HepG2 (cell line): ENCODE results near the gene COL5A2. TPM values are rescaled to one million over a fixed set of nuclear protein-coding genes. Genes with fewer than 3 reads are reported as not detected.

Experiments used
- ATAC-seq: fragments of 200-7000 bp; cut with Tn5 transposase; 3 replicates; pipeline ENCODE4 v1.9.1; 2020; ENCODE audit warnings: mild to moderate bottlenecking, moderate library complexity
- BruUV-seq: library from RNA; stranded (reverse); fragments of 400-500 nt; replicated peaks from 2 replicates; lab custom pipeline; 2021; lab: Mats Ljungman, UMichigan
- CTCF ChIA-PET: fragments of 300-600 bp; formaldehyde crosslinking; extraction: SDS; loops from one replicate; lab custom pipeline; 2021; ENCODE audit warnings: low total read pairs, inconsistent platforms, low intra/inter-chr PET ratio; lab: Yijun Ruan, JAX
- POLR2A ChIA-PET: fragments of 350-600 bp; sonication (Branson Sonifier 250); formaldehyde crosslinking; loops from one replicate; lab custom pipeline; 2020; ENCODE audit warnings: antibody characterized with exemption, inconsistent platforms; lab: Yijun Ruan, JAX
- DNase-seq: peaks from one replicate; pipeline ENCODE4 v3.0.0-alpha.2; 2015; ENCODE audit warnings: low spot score
- FAIRE-seq: peaks from 3 replicates; lab custom pipeline; 2011; peaks lifted over from hg19 to GRCh38; lab: Jason Lieb, UNC
- H2AFZ ChIP-seq: one replicate; pipeline ENCODE4 v1.6.1; 2011; ENCODE audit warnings: low read length, inconsistent platforms
- H3K27ac ChIP-seq: fragments of 300-600 bp; 3 replicates; pipeline ENCODE4 v1.8.0; 2011; ENCODE audit warnings: mixed run types, mild to moderate bottlenecking, mixed read lengths, low read length, inconsistent platforms; ENCODE audit not compliant: insufficient read depth; ENCODE audit errors: extremely low read length
- H3K27me3 ChIP-seq, 2 experiments: fragments of 200-600 bp in 1 of 2; 2 replicates in 1 of 2; 3 replicates in 1 of 2; pipeline versions ENCODE4 v1.6.0 to v1.8.0; 2011; ENCODE audit warnings: low read length in 2 of 2, mild to moderate bottlenecking in 2 of 2, moderate library complexity in 2 of 2, inconsistent platforms in 1 of 2; ENCODE audit not compliant: insufficient read depth in 2 of 2, control insufficient read depth in 1 of 2
- H3K36me3 ChIP-seq, 2 experiments: fragments of 200-600 bp in 1 of 2; replicated peaks in 1 of 2; 2 replicates in 1 of 2; 3 replicates in 1 of 2; pipeline versions ENCODE4 v1.5.1 to v1.8.0; 2011; ENCODE audit warnings: low read length in 2 of 2, inconsistent platforms in 1 of 2; ENCODE audit not compliant: insufficient read depth in 2 of 2, control insufficient read depth in 1 of 2
- H3K4me1 ChIP-seq: 2 replicates; pipeline ENCODE4 v1.5.1; 2012; ENCODE audit warnings: low read length, inconsistent platforms; ENCODE audit not compliant: insufficient read depth
- H3K4me2 ChIP-seq: 2 replicates; pipeline ENCODE4 v1.6.0; 2011; ENCODE audit warnings: low read depth, low read length, inconsistent platforms
- H3K4me3 ChIP-seq, 3 experiments: fragments of 200-600 bp in 1 of 3; sonication (generic), shearing (Covaris generic) in 1 of 3; replicated peaks in 1 of 3; 2 replicates each; pipeline ENCODE4 v1.5.1; 2011 to 2016; ENCODE audit warnings: low read length in 3 of 3, inconsistent platforms in 2 of 3, low read depth in 2 of 3, mild to moderate bottlenecking in 2 of 3, control low read depth in 1 of 3, mixed read lengths in 1 of 3; ENCODE audit not compliant: insufficient read depth in 1 of 3
- H3K79me2 ChIP-seq: one replicate; pipeline ENCODE4 v1.6.1; 2011; ENCODE audit warnings: low read length, inconsistent platforms; ENCODE audit not compliant: insufficient read depth
- H3K9ac ChIP-seq: 2 replicates; pipeline ENCODE4 v1.6.0; 2011; ENCODE audit warnings: mild to moderate bottlenecking, low read depth, low read length, inconsistent platforms; ENCODE audit not compliant: insufficient read depth
- H3K9me3 ChIP-seq: 2 replicates; pipeline ENCODE4 v1.5.1; 2012; ENCODE audit warnings: mild to moderate bottlenecking, low read length
- H4K20me1 ChIP-seq: 2 replicates; pipeline ENCODE4 v1.6.0; 2011; ENCODE audit warnings: inconsistent platforms, mild to moderate bottlenecking, low read length, moderate library complexity; ENCODE audit not compliant: insufficient read depth
- AKAP8 ChIP-seq: sonication (generic); formaldehyde crosslinking; IDR thresholded peaks from 2 replicates; pipeline ENCODE4 v1.5.1; 2020; ENCODE audit warnings: mild to moderate bottlenecking, missing genetic modification reagents
- CEBPG ChIP-seq: IDR thresholded peaks from 2 replicates; pipeline ENCODE4 v1.6.1; 2016
- FOXO1 ChIP-seq: sonication (generic); formaldehyde crosslinking; IDR thresholded peaks from 2 replicates; pipeline ENCODE4 v1.4.0; 2020; ENCODE audit warnings: missing genetic modification reagents
- FOXP1 ChIP-seq, 2 experiments: fragments of 450-650 bp in 1 of 2; IDR thresholded peaks; 2 replicates each; pipeline ENCODE4 v1.6.1; 2017 to 2018; ENCODE audit warnings: antibody characterized with exemption in 1 of 2
- HMGA1 ChIP-seq: sonication (generic); formaldehyde crosslinking; conservative IDR thresholded peaks from 2 replicates; pipeline ENCODE4 v1.4.0; 2020; ENCODE audit warnings: missing genetic modification reagents
- MBD4 ChIP-seq: IDR thresholded peaks from 2 replicates; pipeline ENCODE4 v1.6.1; 2012; ENCODE audit warnings: low read length, inconsistent platforms, borderline replicate concordance
- MEF2D ChIP-seq: sonication (generic); formaldehyde crosslinking; IDR thresholded peaks from 2 replicates; pipeline ENCODE4 v1.5.1; 2020; ENCODE audit warnings: mild to moderate bottlenecking, missing genetic modification reagents
- SMC3 ChIP-seq: IDR thresholded peaks from 2 replicates; pipeline ENCODE4 v1.6.1; 2011; ENCODE audit warnings: low read length, improper control_type of control experiment
- SP1 ChIP-seq, 2 experiments: fragments of 450-650 bp in 1 of 2; sonication (generic) in 1 of 2; formaldehyde crosslinking in 1 of 2; IDR thresholded peaks; 2 replicates each; pipeline versions ENCODE4 v1.4.0 to v1.6.1; 2016 to 2020; ENCODE audit warnings: missing genetic modification reagents in 1 of 2
- TEAD2 ChIP-seq: sonication (generic); formaldehyde crosslinking; IDR thresholded peaks from 2 replicates; pipeline ENCODE4 v1.9.0; 2021; ENCODE audit warnings: missing genetic modification reagents
- ZFP36 ChIP-seq: fragments of 150-350 bp; IDR thresholded peaks from 2 replicates; pipeline ENCODE4 v1.6.1; 2018; ENCODE audit warnings: borderline replicate concordance, low read length, low read depth; ENCODE audit not compliant: partially characterized antibody
- ZNF124 ChIP-seq: sonication (generic); formaldehyde crosslinking; IDR thresholded peaks from 2 replicates; pipeline ENCODE4 v1.4.0; 2020; ENCODE audit warnings: missing genetic modification reagents
- ZNF773 ChIP-seq: sonication (generic); formaldehyde crosslinking; IDR thresholded peaks from 2 replicates; pipeline ENCODE4 v1.4.0; 2020; ENCODE audit warnings: missing genetic modification reagents, borderline replicate concordance
- WGBS: methylation state at CpG from one replicate; pipeline ENCODE4 v1.1.6; 2017; ENCODE audit warnings: low lambda C conversion rate; 5-methylcytosine and 5-hydroxymethylcytosine counted together
- in situ Hi-C: cut with HindIII; loops from 2 replicates; pipeline ENCODE4 v1.10.0; 2017; ENCODE audit warnings: low pct_unique_long_range_greater_than_20kb; ENCODE audit not compliant: extremely low pct_ligation_motif_present
- intact Hi-C: fragments of 100-400 bp; cut with micrococcal nuclease; formaldehyde crosslinking; loops from one replicate; pipeline ENCODE4 v1.10.0; 2022; ENCODE audit not compliant: unreplicated experiment
- polyA plus RNA-seq, 8 experiments: library from polyadenylated mRNA; depleted of rRNA in 3 of 8; stranded (reverse) in 7 of 8; unstranded in 1 of 8; fragments of >200 nt; fragmentation: Illumina TruSeq in 4 of 8; extraction: Trizol in 4 of 8; gene quantifications; 2 replicates each; pipeline versions ENCODE4 v1.2.1 to v1.2.3, GENCODE V29; 2011 to 2016; ENCODE audit warnings: low read depth in 4 of 8, missing spikeins in 1 of 8, mixed read lengths in 1 of 8; ENCODE audit not compliant: insufficient read depth in 1 of 8
- total RNA-seq, 5 experiments: library from RNA; depleted of rRNA; stranded (reverse); fragments of >200 nt; fragmentation: Illumina TruSeq; extraction: Trizol; gene quantifications; 2 replicates each; pipeline ENCODE4 v1.2.3, GENCODE V29; 2016; ENCODE audit warnings: low read depth in 1 of 5
- TF ChIP-seq, protein P1 (sequence below): IDR thresholded peaks from 2 replicates; pipeline ENCODE4 v1.6.1; 2016; ENCODE audit warnings: control low read depth
- TF ChIP-seq, protein P2 (sequence below): sonication (generic); formaldehyde crosslinking; IDR thresholded peaks from 2 replicates; pipeline ENCODE4 v1.5.0; 2020; ENCODE audit warnings: mild to moderate bottlenecking, missing genetic modification reagents
- TF ChIP-seq, protein P3 (sequence below): sonication (generic); formaldehyde crosslinking; IDR thresholded peaks from 2 replicates; pipeline ENCODE4 v1.5.0; 2020; ENCODE audit warnings: missing genetic modification reagents
- TF ChIP-seq, protein P4 (sequence below): sonication (generic); formaldehyde crosslinking; IDR thresholded peaks from 2 replicates; pipeline ENCODE4 v1.4.0; 2020; ENCODE audit warnings: mild to moderate bottlenecking, missing genetic modification reagents, borderline replicate concordance

COL5A2 gene
- total and polyA plus RNA-seq, 2 of the 13 experiments (the other 11 are each of a cell fraction or from before 2014, with no cell fraction given), result 0.83 to 1.5 TPM

DNA sequence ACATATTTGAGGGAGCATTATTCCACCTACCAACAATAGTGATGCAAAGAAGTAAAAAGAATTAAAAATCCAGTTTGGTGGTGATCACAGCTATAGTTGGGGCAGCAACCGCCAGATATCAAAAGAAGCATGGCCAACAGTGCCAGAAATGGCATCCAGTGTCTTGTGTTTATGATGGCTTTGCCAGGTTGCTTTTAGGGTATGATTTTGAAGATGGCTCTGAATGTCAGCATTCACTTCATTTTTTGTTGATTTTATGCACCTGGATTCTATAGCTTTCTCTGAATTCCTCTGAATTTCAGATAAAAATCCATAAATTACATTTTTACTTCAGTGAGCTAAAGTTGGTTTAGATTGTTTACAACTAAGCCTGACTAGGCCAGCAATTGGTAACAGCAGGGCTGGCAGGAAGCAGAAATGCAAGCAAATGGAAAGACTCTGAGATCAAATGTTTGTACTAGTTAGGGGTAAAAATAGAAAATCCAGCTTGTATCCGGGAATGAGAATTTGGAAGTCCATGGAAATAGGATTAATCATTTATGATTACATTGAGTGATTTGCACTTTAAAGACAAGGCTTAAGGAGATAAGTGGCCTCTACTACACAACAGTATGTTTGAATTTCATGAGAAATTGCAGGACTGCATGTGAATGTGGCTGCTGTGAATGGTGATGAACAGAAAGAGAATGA lies 165.0 kb downstream of the COL5A2 start:
- H3K79me2 ChIP-seq, result no peaks in the 10 kb centered on the region
- no peaks in the 10 kb centered on the region for H3K36me3 ChIP-seq
- no peak overlapping the region for H3K4me3 ChIP-seq
- FAIRE-seq (no peak), DNase-seq (no peak), ATAC-seq (no peak)
- in situ Hi-C loops (no loop called here), intact Hi-C loops (no loop called here)
- no peaks in the 10 kb centered on the region for H3K9me3 ChIP-seq
- CTCF ChIA-PET, result no interaction called here
- H3K4me2 ChIP-seq, result no peak overlapping the region
- POLR2A ChIA-PET, result no interaction called here
- no peaks in the 10 kb centered on the region for H3K27me3 ChIP-seq
- no peak overlapping the region for H3K9ac ChIP-seq
- no peak overlapping the region for H2AFZ ChIP-seq
- BruUV-seq, result no TSS peak
- no peaks in the 10 kb centered on the region for H4K20me1 ChIP-seq
- TF ChIP-seq ZFP36 (no peak), FOXO1 (CRISPR knock-in tag) (no peak), ZNF773 (CRISPR knock-in tag) (no peak), SP1 (IDR thresholded peaks at IDR 0.05) (no peak), SP1 (CRISPR knock-in tag; IDR thresholded peaks at IDR 0.05) (no peak), TEAD2 (CRISPR knock-in tag) (no peak), CEBPG (CRISPR knock-in tag) (no peak), SMC3 (no peak), ZNF124 (no peak), FOXP1 (IDR thresholded peaks at IDR 0.05) (no peak), FOXP1 (CRISPR knock-in tag; IDR thresholded peaks at IDR 0.05) (no peak), HMGA1 (no peak), MBD4 (no peak), MEF2D (CRISPR knock-in tag) (no peak), AKAP8 (no peak)
- TF ChIP-seq, protein P1, sequence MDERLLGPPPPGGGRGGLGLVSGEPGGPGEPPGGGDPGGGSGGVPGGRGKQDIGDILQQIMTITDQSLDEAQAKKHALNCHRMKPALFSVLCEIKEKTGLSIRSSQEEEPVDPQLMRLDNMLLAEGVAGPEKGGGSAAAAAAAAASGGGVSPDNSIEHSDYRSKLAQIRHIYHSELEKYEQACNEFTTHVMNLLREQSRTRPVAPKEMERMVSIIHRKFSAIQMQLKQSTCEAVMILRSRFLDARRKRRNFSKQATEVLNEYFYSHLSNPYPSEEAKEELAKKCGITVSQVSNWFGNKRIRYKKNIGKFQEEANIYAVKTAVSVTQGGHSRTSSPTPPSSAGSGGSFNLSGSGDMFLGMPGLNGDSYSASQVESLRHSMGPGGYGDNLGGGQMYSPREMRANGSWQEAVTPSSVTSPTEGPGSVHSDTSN (CRISPR knock-in tag), result no peak
- TF ChIP-seq, protein P2, sequence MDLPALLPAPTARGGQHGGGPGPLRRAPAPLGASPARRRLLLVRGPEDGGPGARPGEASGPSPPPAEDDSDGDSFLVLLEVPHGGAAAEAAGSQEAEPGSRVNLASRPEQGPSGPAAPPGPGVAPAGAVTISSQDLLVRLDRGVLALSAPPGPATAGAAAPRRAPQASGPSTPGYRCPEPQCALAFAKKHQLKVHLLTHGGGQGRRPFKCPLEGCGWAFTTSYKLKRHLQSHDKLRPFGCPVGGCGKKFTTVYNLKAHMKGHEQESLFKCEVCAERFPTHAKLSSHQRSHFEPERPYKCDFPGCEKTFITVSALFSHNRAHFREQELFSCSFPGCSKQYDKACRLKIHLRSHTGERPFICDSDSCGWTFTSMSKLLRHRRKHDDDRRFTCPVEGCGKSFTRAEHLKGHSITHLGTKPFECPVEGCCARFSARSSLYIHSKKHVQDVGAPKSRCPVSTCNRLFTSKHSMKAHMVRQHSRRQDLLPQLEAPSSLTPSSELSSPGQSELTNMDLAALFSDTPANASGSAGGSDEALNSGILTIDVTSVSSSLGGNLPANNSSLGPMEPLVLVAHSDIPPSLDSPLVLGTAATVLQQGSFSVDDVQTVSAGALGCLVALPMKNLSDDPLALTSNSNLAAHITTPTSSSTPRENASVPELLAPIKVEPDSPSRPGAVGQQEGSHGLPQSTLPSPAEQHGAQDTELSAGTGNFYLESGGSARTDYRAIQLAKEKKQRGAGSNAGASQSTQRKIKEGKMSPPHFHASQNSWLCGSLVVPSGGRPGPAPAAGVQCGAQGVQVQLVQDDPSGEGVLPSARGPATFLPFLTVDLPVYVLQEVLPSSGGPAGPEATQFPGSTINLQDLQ (CRISPR knock-in tag), result no peak
- TF ChIP-seq, protein P3, sequence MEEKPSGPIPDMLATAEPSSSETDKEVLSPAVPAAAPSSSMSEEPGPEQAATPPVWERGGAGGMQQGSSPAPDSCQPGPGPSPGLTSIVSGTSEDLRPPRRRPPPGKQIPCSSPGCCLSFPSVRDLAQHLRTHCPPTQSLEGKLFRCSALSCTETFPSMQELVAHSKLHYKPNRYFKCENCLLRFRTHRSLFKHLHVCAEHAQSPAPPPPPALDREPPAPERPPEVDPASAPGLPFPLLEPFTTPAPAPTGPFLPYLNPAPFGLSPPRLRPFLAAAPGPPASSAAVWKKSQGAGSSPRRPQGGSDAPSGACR, result no peak
- TF ChIP-seq, protein P4, sequence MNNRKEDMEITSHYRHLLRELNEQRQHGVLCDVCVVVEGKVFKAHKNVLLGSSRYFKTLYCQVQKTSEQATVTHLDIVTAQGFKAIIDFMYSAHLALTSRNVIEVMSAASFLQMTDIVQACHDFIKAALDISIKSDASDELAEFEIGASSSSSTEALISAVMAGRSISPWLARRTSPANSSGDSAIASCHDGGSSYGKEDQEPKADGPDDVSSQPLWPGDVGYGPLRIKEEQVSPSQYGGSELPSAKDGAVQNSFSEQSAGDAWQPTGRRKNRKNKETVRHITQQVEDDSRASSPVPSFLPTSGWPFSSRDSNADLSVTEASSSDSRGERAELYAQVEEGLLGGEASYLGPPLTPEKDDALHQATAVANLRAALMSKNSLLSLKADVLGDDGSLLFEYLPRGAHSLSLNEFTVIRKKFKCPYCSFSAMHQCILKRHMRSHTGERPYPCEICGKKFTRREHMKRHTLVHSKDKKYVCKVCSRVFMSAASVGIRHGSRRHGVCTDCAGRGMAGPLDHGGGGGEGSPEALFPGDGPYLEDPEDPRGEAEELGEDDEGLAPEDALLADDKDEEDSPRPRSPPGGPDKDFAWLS (CRISPR knock-in tag), result no peak
- 35% methylated on average over 2 of the region's 2 CpGs for WGBS
- no peaks in the 10 kb centered on the region for H3K4me1 ChIP-seq
- no peak overlapping the region for H3K27ac ChIP-seq
